Measurements from ENCODE around the gene ISYNA1.

ISYNA1 gene

DNA sequence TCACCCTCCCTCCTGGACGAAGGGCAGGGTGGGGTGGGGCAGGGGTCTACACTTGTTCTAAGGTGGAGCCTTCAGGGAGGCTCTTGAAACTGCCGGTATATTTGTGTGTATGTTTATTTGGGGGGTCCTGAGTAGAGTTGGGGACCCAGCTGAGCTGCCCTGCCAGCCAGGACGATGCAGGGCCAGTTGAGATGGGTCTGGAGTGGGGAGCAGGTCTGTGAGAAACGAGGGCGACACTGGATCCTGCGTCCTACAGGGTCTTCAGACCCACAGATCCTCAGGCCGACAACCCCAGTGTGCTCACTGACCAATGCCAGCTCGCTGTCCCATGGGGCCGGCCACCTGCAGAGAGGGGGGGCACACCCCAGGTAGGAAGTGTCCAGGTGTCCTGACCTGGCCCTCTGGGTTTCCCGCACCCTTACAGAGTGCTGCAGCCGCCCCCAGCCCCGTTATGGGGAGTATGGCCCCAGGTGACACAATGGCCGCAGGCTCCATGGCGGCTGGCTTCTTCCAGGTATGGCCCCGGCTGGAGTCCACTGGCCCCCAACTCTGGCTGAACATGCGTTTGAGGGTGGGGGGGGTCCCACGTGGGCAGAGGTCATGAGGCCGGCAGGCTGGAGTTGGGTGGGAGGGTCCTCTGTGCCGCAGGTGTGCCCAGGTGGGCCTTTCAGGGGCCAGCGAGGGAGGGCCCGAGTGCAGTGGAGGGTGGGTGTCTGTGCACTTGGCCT is 7.4 kb downstream of the ISYNA1 start:
- Histone ChIP-seq H3F3A (ENCODE audit: low read depth) (no peaks in the 10 kb centered on the region), H3K36me3 (ENCODE audit: insufficient read depth, low read length) (no peaks in the 10 kb centered on the region), H2AFZ (ENCODE audit: low read length) (no peak overlapping the region), H4K20me1 (ENCODE audit: insufficient read depth, low read length, poor library complexity, severe bottlenecking) (peaks cover 16% of the 10 kb centered on the region), H3K4me1 (ENCODE audit: insufficient read depth, low read length, poor library complexity, severe bottlenecking) (peaks cover 18% of the 10 kb centered on the region), H3K79me2 (ENCODE audit: insufficient read depth, low read length) (peaks cover 19% of the 10 kb centered on the region; the same call in 1 of the 2 replicates), H3K4me3 (ENCODE audit: low read length, poor library complexity, severe bottlenecking) (peak overlapping the region; percentile 72), H3K9me3 (ENCODE audit: insufficient read depth, low read depth, low read length) (no peaks in the 10 kb centered on the region), H3K4me2 (ENCODE audit: low read depth, low read length, poor library complexity, severe bottlenecking) (peak overlapping the region; percentile 88), H3K27me3 (ENCODE audit: insufficient read depth, low read length, poor library complexity, severe bottlenecking) (no peaks in the 10 kb centered on the region), H3K9me2 (replicated peaks; ENCODE audit: low read depth, low read length) (no peaks in the 10 kb centered on the region), H3K9ac (ENCODE audit: low read depth, low read length, poor library complexity, severe bottlenecking) (peak overlapping the region; percentile 71)
- TF ChIP-seq EZH2phosphoT487 (IDR thresholded peaks at IDR 0.05; ENCODE audit: borderline replicate concordance): no peak
- TF ChIP-seq, protein P1, sequence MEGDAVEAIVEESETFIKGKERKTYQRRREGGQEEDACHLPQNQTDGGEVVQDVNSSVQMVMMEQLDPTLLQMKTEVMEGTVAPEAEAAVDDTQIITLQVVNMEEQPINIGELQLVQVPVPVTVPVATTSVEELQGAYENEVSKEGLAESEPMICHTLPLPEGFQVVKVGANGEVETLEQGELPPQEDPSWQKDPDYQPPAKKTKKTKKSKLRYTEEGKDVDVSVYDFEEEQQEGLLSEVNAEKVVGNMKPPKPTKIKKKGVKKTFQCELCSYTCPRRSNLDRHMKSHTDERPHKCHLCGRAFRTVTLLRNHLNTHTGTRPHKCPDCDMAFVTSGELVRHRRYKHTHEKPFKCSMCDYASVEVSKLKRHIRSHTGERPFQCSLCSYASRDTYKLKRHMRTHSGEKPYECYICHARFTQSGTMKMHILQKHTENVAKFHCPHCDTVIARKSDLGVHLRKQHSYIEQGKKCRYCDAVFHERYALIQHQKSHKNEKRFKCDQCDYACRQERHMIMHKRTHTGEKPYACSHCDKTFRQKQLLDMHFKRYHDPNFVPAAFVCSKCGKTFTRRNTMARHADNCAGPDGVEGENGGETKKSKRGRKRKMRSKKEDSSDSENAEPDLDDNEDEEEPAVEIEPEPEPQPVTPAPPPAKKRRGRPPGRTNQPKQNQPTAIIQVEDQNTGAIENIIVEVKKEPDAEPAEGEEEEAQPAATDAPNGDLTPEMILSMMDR (conservative IDR thresholded peaks at IDR 0.05; ENCODE audit: low read length): no peak

DNA sequence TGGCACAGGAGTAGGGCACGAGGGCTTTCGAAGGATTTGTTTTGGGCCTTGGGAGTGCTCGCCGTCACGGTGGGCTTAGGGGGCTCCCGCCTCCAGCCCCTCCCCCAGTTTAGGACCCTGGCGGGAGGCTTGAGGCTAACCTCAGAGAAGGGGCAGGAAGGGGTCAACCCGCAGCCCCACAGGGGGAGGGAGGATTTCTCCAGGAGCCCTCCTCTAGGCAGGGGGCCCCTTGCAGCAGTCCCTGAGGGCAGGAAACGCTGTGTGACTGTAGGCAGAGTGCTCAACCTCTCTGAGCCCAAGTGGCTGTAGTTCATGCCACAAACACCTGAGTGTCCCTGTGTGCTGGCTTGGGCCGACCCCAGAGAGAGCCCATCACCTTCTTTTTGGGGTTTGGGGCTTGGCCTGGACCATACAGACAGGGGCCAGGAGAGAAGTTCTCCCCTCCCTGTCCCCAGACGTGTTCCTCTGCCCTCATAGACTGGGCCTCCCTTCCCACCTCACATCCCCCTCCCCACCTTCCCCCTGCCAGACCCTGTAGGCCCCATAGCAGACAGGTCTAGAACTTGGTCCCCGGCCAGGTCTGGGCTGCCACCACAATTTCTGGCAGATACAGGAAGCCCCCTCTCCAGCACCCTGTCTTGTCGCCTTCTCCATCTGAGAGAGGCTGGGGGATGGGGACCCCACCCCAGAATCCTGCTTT is 8.1 kb downstream of the ISYNA1 start:
- H3F3A ChIP-seq (ENCODE audit: low read depth): no peaks in the 10 kb centered on the region
- peaks cover 26% of the 10 kb centered on the region; the same call in 1 of the 2 replicates for H3K79me2 ChIP-seq (ENCODE audit: insufficient read depth, low read length)
- H3K4me3 ChIP-seq (ENCODE audit: low read length, poor library complexity, severe bottlenecking): peak overlapping the region; percentile 72
- H3K9ac ChIP-seq (ENCODE audit: low read depth, low read length, poor library complexity, severe bottlenecking): peak overlapping the region; percentile 71
- H3K9me3 ChIP-seq (ENCODE audit: insufficient read depth, low read depth, low read length): no peaks in the 10 kb centered on the region
- peaks cover 19% of the 10 kb centered on the region for H4K20me1 ChIP-seq (ENCODE audit: insufficient read depth, low read length, poor library complexity, severe bottlenecking)
- peaks cover 18% of the 10 kb centered on the region for H3K4me1 ChIP-seq (ENCODE audit: insufficient read depth, low read length, poor library complexity, severe bottlenecking)
- no peak overlapping the region for H2AFZ ChIP-seq (ENCODE audit: low read length)
- H3K27me3 ChIP-seq (ENCODE audit: insufficient read depth, low read length, poor library complexity, severe bottlenecking): no peaks in the 10 kb centered on the region
- H3K36me3 ChIP-seq (ENCODE audit: insufficient read depth, low read length): no peaks in the 10 kb centered on the region
- TF ChIP-seq, protein P1 (conservative IDR thresholded peaks at IDR 0.05; ENCODE audit: low read length): no peak
- TF ChIP-seq EZH2phosphoT487 (IDR thresholded peaks at IDR 0.05; ENCODE audit: borderline replicate concordance): no peak
- no peaks in the 10 kb centered on the region for H3K9me2 ChIP-seq (replicated peaks; ENCODE audit: low read depth, low read length)
- peak overlapping the region; percentile 88 for H3K4me2 ChIP-seq (ENCODE audit: low read depth, low read length, poor library complexity, severe bottlenecking)

- Histone ChIP-seq H3K4me2 (ENCODE audit: low read depth, low read length, poor library complexity, severe bottlenecking) (peak overlapping the region; percentile 88), H3K4me1 (ENCODE audit: insufficient read depth, low read length, poor library complexity, severe bottlenecking) (peaks cover 18% of the 10 kb centered on the region), H3K79me2 (ENCODE audit: insufficient read depth, low read length) (peaks cover 35% of the 10 kb centered on the region; the same call in 1 of the 2 replicates), H3K9me3 (ENCODE audit: insufficient read depth, low read depth, low read length) (no peaks in the 10 kb centered on the region), H3K9ac (ENCODE audit: low read depth, low read length, poor library complexity, severe bottlenecking) (peak overlapping the region; percentile 71), H3K27me3 (ENCODE audit: insufficient read depth, low read length, poor library complexity, severe bottlenecking) (no peaks in the 10 kb centered on the region), H3K9me2 (replicated peaks; ENCODE audit: low read depth, low read length) (no peaks in the 10 kb centered on the region), H3F3A (ENCODE audit: low read depth) (no peaks in the 10 kb centered on the region), H3K4me3 (ENCODE audit: low read length, poor library complexity, severe bottlenecking) (peak overlapping the region; percentile 72), H3K36me3 (ENCODE audit: insufficient read depth, low read length) (no peaks in the 10 kb centered on the region), H2AFZ (ENCODE audit: low read length) (no peak overlapping the region), H4K20me1 (ENCODE audit: insufficient read depth, low read length, poor library complexity, severe bottlenecking) (peaks cover 25% of the 10 kb centered on the region)
- no peak for TF ChIP-seq EZH2phosphoT487 (IDR thresholded peaks at IDR 0.05; ENCODE audit: borderline replicate concordance)
- TF ChIP-seq, protein P1 (conservative IDR thresholded peaks at IDR 0.05; ENCODE audit: low read length): 0 out of 2 replicates have a peak, but pooled peaks have one; percentile 19
Measured at GRCh38 chr19:18428787-18429674, 8.9 kb downstream of the ISYNA1 start.

All from Loucy (cell line).